GM23338 (cell line): ENCODE measurements around the gene LCTL.

Experiments
- CTCF ChIP-seq, 2 experiments: fragments of 200-600 bp in 1 of 2; sonication (generic) in 1 of 2; conservative IDR thresholded peaks; 2 replicates each; pipeline versions ENCODE4 v1.5.1 to v1.6.1; 2016 to 2017; ENCODE audit warnings: antibody characterized with exemption in 2 of 2, low read depth in 2 of 2, mild to moderate bottlenecking in 2 of 2, moderate library complexity in 1 of 2
- ETS1 ChIP-seq: IDR thresholded peaks from 2 replicates; pipeline ENCODE4 v1.6.1; 2016; ENCODE audit warnings: antibody characterized with exemption
- EZH2 ChIP-seq: fragments of 200-600 bp; sonication (generic); IDR thresholded peaks from one replicate; pipeline ENCODE4 v1.8.0; 2017; ENCODE audit warnings: antibody characterized with exemption, mild to moderate bottlenecking, low read depth; ENCODE audit not compliant: unreplicated experiment
- EZH2phosphoT487 ChIP-seq: fragments of 200-600 bp; sonication (generic); IDR thresholded peaks from one replicate; pipeline ENCODE4 v1.8.1; 2018; ENCODE audit warnings: antibody characterized with exemption; ENCODE audit not compliant: unreplicated experiment
- POLR2AphosphoS5 ChIP-seq: IDR thresholded peaks from 2 replicates; pipeline ENCODE4 v1.6.1; 2016; ENCODE audit warnings: antibody characterized with exemption, low read depth
- REST ChIP-seq: IDR thresholded peaks from one replicate; pipeline ENCODE4 v1.6.1; 2018; ENCODE audit warnings: antibody characterized with exemption; ENCODE audit not compliant: unreplicated experiment

- TF ChIP-seq REST (no peak), POLR2AphosphoS5 (no peak), CTCF (conservative IDR thresholded peaks at IDR 0.05; ENCODE audit: low read depth in 2 of 2) (no peak), EZH2 (no peak), ETS1 (no peak), EZH2phosphoT487 (no peak)
Measured at GRCh38 chr15:66595332-66595731, 29.5 kb upstream of the LCTL start.
